LNCaP clone FGC (cell line): Measurements from ENCODE around the gene UPF2.

Source experiments
- DNase-seq: peaks from one replicate; pipeline ENCODE4 v3.0.0-alpha.2; 2011; ENCODE audit warnings: low read depth
- H3K4me3 ChIP-seq: 2 replicates; pipeline ENCODE4 v1.5.1; 2011; ENCODE audit warnings: mild to moderate bottlenecking, low read depth, low read length, control low read depth
- CTCF ChIP-seq: IDR thresholded peaks from 2 replicates; pipeline ENCODE4 v1.5.1; 2012; ENCODE audit warnings: mild to moderate bottlenecking; ENCODE audit not compliant: control insufficient read depth, insufficient read depth; ENCODE audit errors: extremely low read depth

The UPF2 gene

GRCh38 chr10:12061124-12061523, 18.5 kb upstream of the UPF2 start:
- H3K4me3 ChIP-seq, result no peak overlapping the region
- no peak for DNase-seq
- TF ChIP-seq CTCF, result no peak

- no peak for TF ChIP-seq CTCF
- H3K4me3 ChIP-seq, result no peak overlapping the region
- no peak for DNase-seq
These were observed 14.1 kb upstream of the UPF2 start for GRCh38 chr10:12056748-12057147.

- no peak for DNase-seq
- no peak for TF ChIP-seq CTCF
- H3K4me3 ChIP-seq, result no peak overlapping the region
These were observed 13.1 kb upstream of the UPF2 start for GRCh38 chr10:12055732-12056131.

GRCh38 chr10:12051241-12051640, 8.6 kb upstream of the UPF2 start:
- DNase-seq, result no peak
- no peak for TF ChIP-seq CTCF

GRCh38 chr10:12050528-12050927, 7.9 kb upstream of the UPF2 start:
- H3K4me3 ChIP-seq, result no peak overlapping the region
- TF ChIP-seq CTCF, result no peak
- DNase-seq, result no peak

More at GRCh38 chr10:12051241-12051640, 8.6 kb upstream of the UPF2 start:
- H3K4me3 ChIP-seq, result no peak overlapping the region

- no peak for TF ChIP-seq CTCF
- no peak for DNase-seq
- no peak overlapping the region for H3K4me3 ChIP-seq
These were observed 5.9 kb upstream of the UPF2 start for GRCh38 chr10:12048547-12048946.

GRCh38 chr10:12045596-12045995, 3.0 kb upstream of the UPF2 start:
- no peak for TF ChIP-seq CTCF
- no peak for DNase-seq
- no peak overlapping the region for H3K4me3 ChIP-seq
